Measurements from ENCODE around the gene DCAF15.
"Not testable (repeated sequence)": the region's sequence is repeated elsewhere in the genome, so short reads cannot be mapped to it uniquely, and the experiment has no call there.

Gene DCAF15

DNA sequence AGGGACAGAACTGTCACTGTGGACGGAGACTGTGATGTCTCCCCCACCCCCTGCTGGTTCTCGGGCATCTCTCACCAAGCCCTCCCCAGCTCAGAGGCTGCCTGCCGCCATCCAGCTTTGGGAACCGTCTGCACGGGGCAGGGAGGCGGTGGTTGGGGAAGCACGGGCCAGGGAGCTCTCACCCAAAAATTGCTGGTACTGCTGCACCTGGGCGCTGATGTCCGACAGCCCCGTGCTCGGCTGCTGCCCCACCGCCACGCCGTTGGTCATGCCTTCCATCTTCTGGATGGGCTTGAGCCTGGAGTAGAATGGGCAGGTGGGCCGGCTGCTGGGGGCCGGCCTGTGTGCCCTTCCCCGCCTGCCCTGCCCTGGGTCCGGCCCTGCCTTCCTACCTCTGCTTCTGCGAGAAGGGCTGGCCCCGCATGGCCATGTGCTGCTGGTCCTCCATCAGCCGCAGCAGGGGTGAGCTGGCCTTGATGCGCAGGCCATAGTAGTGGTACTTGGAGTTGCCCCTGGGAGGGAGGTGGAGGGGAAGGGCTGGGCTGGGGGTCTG lies 16.1 kb downstream of the DCAF15 start:
- in situ Hi-C loops (cut with MboI; ENCODE audit: low sequenced_read_pairs, unreplicated experiment): no loop called here
- TF ChIP-seq, protein P1, sequence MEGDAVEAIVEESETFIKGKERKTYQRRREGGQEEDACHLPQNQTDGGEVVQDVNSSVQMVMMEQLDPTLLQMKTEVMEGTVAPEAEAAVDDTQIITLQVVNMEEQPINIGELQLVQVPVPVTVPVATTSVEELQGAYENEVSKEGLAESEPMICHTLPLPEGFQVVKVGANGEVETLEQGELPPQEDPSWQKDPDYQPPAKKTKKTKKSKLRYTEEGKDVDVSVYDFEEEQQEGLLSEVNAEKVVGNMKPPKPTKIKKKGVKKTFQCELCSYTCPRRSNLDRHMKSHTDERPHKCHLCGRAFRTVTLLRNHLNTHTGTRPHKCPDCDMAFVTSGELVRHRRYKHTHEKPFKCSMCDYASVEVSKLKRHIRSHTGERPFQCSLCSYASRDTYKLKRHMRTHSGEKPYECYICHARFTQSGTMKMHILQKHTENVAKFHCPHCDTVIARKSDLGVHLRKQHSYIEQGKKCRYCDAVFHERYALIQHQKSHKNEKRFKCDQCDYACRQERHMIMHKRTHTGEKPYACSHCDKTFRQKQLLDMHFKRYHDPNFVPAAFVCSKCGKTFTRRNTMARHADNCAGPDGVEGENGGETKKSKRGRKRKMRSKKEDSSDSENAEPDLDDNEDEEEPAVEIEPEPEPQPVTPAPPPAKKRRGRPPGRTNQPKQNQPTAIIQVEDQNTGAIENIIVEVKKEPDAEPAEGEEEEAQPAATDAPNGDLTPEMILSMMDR (IDR thresholded peaks at IDR 0.05; ENCODE audit: borderline replicate concordance, control extremely low read depth, extremely low read depth, insufficient read depth, missing control alignments): no peak
- DNase-seq (ENCODE audit: low spot score): no peak

DNA sequence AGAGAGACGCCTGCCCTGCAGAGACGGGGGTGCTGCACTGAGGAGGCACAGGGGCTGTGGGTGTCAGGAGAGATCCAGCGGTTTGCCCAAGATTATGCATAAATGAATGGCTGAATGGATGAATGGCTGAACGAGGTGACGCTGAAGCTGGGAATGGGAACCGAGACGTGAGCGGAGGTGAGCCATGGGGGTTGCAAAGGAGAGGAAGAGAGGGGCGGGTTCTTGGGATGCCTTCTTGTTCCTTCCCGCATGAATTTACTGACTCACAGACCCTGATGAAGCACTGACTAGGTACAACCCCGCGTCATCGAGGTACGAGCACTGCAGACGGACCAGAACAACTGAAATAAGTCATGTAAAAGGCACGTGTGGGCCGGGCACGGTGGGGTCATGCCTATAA lies 16.7 kb downstream of the DCAF15 start:
- in situ Hi-C loops (cut with MboI; ENCODE audit: low sequenced_read_pairs, unreplicated experiment): no loop called here
- TF ChIP-seq, protein P1 (IDR thresholded peaks at IDR 0.05; ENCODE audit: borderline replicate concordance, control extremely low read depth, extremely low read depth, insufficient read depth, missing control alignments): no peak

DNA sequence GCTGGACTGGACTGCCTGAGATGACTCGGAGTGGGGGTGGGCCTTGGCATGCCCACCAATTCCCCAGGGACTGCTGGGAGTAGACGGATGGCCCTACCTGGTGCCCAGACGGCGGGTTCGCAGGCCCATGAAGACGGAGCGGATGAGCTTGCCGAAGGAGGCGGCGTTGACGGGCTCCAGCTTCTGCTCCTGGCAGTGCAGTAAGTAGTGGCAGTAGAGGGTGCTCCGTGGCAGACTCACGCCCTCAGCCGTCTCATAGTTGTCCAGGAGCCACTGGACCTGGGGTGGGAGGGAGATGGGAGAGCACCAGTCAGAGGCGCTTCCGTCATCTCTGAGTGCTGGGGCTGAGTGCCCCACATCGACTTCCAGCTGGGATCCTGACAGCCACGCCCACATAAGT lies 17.6 kb downstream of the DCAF15 start:
- in situ Hi-C loops (cut with MboI; ENCODE audit: low sequenced_read_pairs, unreplicated experiment): no loop called here
- TF ChIP-seq, protein P1 (IDR thresholded peaks at IDR 0.05; ENCODE audit: borderline replicate concordance, control extremely low read depth, extremely low read depth, insufficient read depth, missing control alignments): no peak

More for the DNA sequence above, 16.7 kb downstream of the DCAF15 start:
- DNase-seq (ENCODE audit: low spot score): no peak

DNA sequence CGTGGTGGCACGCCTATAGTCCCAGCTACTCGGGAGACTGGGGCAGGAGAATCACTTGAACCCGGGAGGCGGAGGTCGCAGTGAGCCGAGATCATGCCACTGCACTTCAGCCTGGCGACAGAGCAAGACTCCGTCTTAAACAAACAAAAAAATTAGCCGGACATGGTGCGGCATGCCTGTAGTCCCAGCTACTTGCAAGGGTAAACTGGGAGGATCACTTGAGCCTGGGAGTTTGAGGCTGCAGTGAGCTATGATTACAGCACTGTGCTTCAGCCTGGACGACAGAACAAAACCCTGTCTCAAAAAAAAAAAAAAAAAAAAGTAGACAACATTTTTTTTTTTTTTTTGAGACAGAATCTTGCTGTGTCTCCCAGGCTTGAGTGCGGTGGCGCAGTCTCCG lies 19.6 kb downstream of the DCAF15 start:
- DNase-seq (ENCODE audit: low spot score); in situ Hi-C loops (cut with MboI; ENCODE audit: low sequenced_read_pairs, unreplicated experiment): not testable (repeated sequence)

More for the DNA sequence above, 17.6 kb downstream of the DCAF15 start:
- no peak for DNase-seq (ENCODE audit: low spot score)

DNA sequence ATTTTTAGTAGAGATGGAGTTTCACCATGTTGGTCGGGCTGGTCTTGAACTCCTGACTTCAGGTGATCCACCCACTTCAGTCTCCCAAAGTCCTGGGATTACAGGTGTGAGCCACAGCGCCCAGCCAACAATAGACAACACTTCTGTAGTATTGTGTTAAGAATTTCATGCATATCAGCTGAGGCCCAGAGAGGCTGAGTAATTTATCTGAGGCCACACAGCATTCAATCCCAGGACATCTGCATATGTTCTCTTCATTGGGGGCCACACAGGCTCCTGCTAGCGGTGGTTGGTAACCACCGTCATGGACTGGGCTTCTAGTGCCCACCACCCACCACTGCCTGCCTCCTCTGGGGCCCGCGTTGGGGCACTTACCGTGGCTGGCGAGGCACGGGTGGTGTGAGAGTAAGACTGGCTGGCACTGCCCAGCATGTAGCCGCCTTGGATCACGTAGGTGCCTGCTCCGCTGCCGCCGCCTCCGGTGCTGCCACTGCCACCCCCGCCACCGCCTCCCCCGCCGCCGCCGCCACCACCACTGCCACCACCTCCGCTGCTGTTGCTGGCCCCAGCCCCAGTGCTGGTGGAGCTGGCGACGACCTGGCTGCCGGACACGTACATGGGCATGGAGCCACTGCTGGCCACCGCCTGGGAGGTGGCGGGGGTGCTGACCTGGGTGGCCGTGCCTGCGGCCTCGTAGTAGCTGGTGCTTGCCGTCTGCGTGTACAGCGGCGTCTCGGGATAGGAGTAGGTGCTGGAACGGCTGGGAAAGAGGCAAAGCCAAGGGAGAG lies 20.3 kb downstream of the DCAF15 start:
- DNase-seq (ENCODE audit: low spot score): no peak
- TF ChIP-seq, protein P1 (IDR thresholded peaks at IDR 0.05; ENCODE audit: borderline replicate concordance, control extremely low read depth, extremely low read depth, insufficient read depth, missing control alignments): no peak
- in situ Hi-C loops (cut with MboI; ENCODE audit: low sequenced_read_pairs, unreplicated experiment): no loop called here

DNA sequence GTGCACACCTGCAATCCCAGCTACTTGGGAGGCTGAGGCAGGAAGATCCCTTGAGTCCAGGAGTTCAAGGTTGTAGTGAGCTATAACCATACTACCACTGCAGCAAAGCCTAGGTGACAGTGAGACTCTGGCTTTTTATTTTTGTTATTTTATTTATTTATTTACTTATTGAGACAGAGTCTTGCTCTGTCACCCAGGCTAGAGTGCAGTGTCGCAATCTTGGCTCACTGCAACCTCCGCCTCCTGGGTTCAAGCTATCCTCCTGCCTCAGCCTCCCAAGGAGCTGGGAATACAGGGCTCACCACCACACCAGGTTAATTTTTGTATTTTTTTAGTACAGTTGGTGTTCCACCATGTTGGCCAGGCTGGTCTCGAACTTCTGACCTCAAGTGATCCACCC lies 21.2 kb downstream of the DCAF15 start:
- in situ Hi-C loops (cut with MboI; ENCODE audit: low sequenced_read_pairs, unreplicated experiment): not testable (repeated sequence)

DNA sequence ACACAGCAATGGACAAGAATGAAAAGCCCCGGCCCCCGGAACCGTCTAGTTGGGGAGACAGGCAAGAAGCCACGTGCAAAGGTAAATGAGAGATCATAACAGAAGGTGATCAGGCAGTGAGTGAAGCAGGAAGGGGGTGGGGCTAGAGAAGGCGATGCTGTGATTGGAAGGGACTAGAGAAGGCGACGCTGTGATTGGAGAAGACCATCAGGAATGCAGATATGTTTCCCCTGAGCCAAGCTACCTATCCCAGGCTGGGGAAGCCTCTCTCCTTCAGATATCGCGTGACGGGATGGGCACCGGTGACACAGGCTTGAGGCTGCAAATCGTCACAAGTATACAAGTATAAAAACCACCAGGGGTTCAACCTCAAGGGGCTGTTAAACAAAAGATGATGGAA lies 21.8 kb downstream of the DCAF15 start:
- TF ChIP-seq, protein P1 (IDR thresholded peaks at IDR 0.05; ENCODE audit: borderline replicate concordance, control extremely low read depth, extremely low read depth, insufficient read depth, missing control alignments): no peak
- no peak for DNase-seq (ENCODE audit: low spot score)
- in situ Hi-C loops (cut with MboI; ENCODE audit: low sequenced_read_pairs, unreplicated experiment): no loop called here

More for the DNA sequence above, 21.2 kb downstream of the DCAF15 start:
- not testable (repeated sequence) for DNase-seq (ENCODE audit: low spot score)
